Uterus (tissue), 4 donors: Measurements from ENCODE around the gene APOB. TPM values are rescaled to one million over a fixed set of nuclear protein-coding genes. Genes with fewer than 3 reads are reported as not detected.

Experiments
- DNase-seq, 2 donors: peaks; one replicate each; pipeline ENCODE4 v3.0.0-alpha.2; 2019 to 2020
- H3K27ac ChIP-seq, 2 donors: fragments of 200-600 bp; sonication (generic); 1 replicate in 1 of 2; 2 replicates in 1 of 2; pipeline ENCODE4 v1.5.1; 2016 to 2018
- H3K27me3 ChIP-seq, 2 donors: fragments of 200-600 bp; sonication (generic); one replicate each; pipeline ENCODE4 v1.5.1; 2018 to 2019; ENCODE audit warnings: control low read depth in 1 of 2
- H3K36me3 ChIP-seq, 2 donors: fragments of 200-600 bp; sonication (generic); one replicate each; pipeline ENCODE4 v1.5.1; 2019; ENCODE audit warnings: control low read depth in 1 of 2
- H3K4me1 ChIP-seq, 2 donors: fragments of 200-600 bp; sonication (generic); one replicate each; pipeline ENCODE4 v1.5.1; 2018 to 2019; ENCODE audit warnings: control low read depth in 1 of 2
- H3K4me3 ChIP-seq, 2 donors: fragments of 200-600 bp; sonication (generic); 1 replicate in 1 of 2; 2 replicates in 1 of 2; pipeline ENCODE4 v1.5.1; 2018 to 2019; ENCODE audit warnings: mild to moderate bottlenecking in 1 of 2
- H3K9me3 ChIP-seq, 2 donors: fragments of 200-600 bp; sonication (generic); one replicate each; pipeline ENCODE4 v1.5.1; 2019; ENCODE audit warnings: control low read depth in 1 of 2
- CTCF ChIP-seq, 4 experiments: fragments of 200-600 bp in 2 of 4; fragments of 450-650 bp in 2 of 4; sonication (generic) in 2 of 4; IDR thresholded peaks; one replicate each; pipeline ENCODE4 v1.5.1; 2016 to 2019; ENCODE audit warnings: antibody characterized with exemption in 4 of 4, mild to moderate bottlenecking in 2 of 4, moderate library complexity in 1 of 4
- POLR2A ChIP-seq, 2 donors: fragments of 450-650 bp; IDR thresholded peaks; one replicate each; pipeline ENCODE4 v1.6.1; 2016; ENCODE audit warnings: antibody characterized with exemption in 2 of 2, mild to moderate bottlenecking in 1 of 2, moderate library complexity in 1 of 2
- intact Hi-C: fragments of 100-400 bp; cut with DNase I; formaldehyde crosslinking; loops from one replicate; pipeline ENCODE4 v1.15.1; 2023; ENCODE audit warnings: low total_unique reads
- total RNA-seq, 4 donors: library from RNA; depleted of rRNA in 3 of 4; stranded (reverse); fragments of >200 nt in 3 of 4; gene quantifications; one replicate each; pipeline versions ENCODE4 v1.1.0 to v1.2.4, GENCODE V29; 2014 to 2023
- donor health status: DM: yes; HTN: yes; CAD: no.

Gene APOB
- total RNA-seq, 4 donors from 2014 or later = 0.41 to 0.55 TPM; not detected in 2

- intact Hi-C loops = no loop called here
- Histone ChIP-seq H3K9me3 (no peaks in the 10 kb centered on the region), H3K36me3 (no peaks in the 10 kb centered on the region), H3K27ac (no peak overlapping the region), H3K27me3 (no peaks in the 10 kb centered on the region), H3K4me1 (no peaks in the 10 kb centered on the region), H3K4me3 (no peak overlapping the region)
- TF ChIP-seq POLR2A (IDR thresholded peaks at IDR 0.05) (no peak), CTCF (IDR thresholded peaks at IDR 0.05) (no peak)
- DNase-seq = no peak
These were observed 23.3 kb upstream of the APOB start for GRCh38 chr2:21067125-21067524.

GRCh38 chr2:21059885-21060610, 16.2 kb upstream of the APOB start:
- Histone ChIP-seq H3K9me3 (no peaks in the 10 kb centered on the region), H3K4me1 (no peaks in the 10 kb centered on the region), H3K27me3 (no peaks in the 10 kb centered on the region), H3K27ac (no peak overlapping the region), H3K4me3 (no peak overlapping the region), H3K36me3 (no peaks in the 10 kb centered on the region)
- DNase-seq = no peak
- intact Hi-C loops = no loop called here
- TF ChIP-seq CTCF (IDR thresholded peaks at IDR 0.05) = no peak
- TF ChIP-seq POLR2A (IDR thresholded peaks at IDR 0.05) = no peak

GRCh38 chr2:21057097-21057496, 13.2 kb upstream of the APOB start:
- intact Hi-C loops = no loop called here
- no peaks in the 10 kb centered on the region for H3K27me3 ChIP-seq
- DNase-seq = no peak
- H3K4me1 ChIP-seq = no peaks in the 10 kb centered on the region
- H3K27ac ChIP-seq = no peak overlapping the region
- no peaks in the 10 kb centered on the region for H3K9me3 ChIP-seq
- no peak for TF ChIP-seq POLR2A (IDR thresholded peaks at IDR 0.05)
- TF ChIP-seq CTCF (IDR thresholded peaks at IDR 0.05) = no peak
- no peak overlapping the region for H3K4me3 ChIP-seq
- no peaks in the 10 kb centered on the region for H3K36me3 ChIP-seq

- Histone ChIP-seq H3K27ac (no peak overlapping the region), H3K4me3 (no peak overlapping the region), H3K36me3 (no peaks in the 10 kb centered on the region), H3K9me3 (no peaks in the 10 kb centered on the region), H3K4me1 (no peaks in the 10 kb centered on the region), H3K27me3 (no peaks in the 10 kb centered on the region)
- DNase-seq = no peak
- intact Hi-C loops = no loop called here
- TF ChIP-seq POLR2A (IDR thresholded peaks at IDR 0.05) = no peak
- no peak for TF ChIP-seq CTCF (IDR thresholded peaks at IDR 0.05)
These were observed 12.3 kb upstream of the APOB start for GRCh38 chr2:21055879-21056790.

- no peak for DNase-seq
- H3K4me1 ChIP-seq = no peaks in the 10 kb centered on the region
- H3K36me3 ChIP-seq = no peaks in the 10 kb centered on the region
- H3K27me3 ChIP-seq = no peaks in the 10 kb centered on the region
- intact Hi-C loops = no loop called here
- H3K27ac ChIP-seq = no peak overlapping the region
- H3K9me3 ChIP-seq = no peaks in the 10 kb centered on the region
- TF ChIP-seq POLR2A (IDR thresholded peaks at IDR 0.05) (no peak), CTCF (IDR thresholded peaks at IDR 0.05) (no peak)
- no peak overlapping the region for H3K4me3 ChIP-seq
These were observed 11.6 kb upstream of the APOB start for GRCh38 chr2:21055451-21055850.
